PC-3 (cell line): ENCODE data around the gene ITGA4. TPM values are rescaled to one million over a fixed set of nuclear protein-coding genes. Genes with fewer than 3 reads are reported as not detected.

Source experiments
- ATAC-seq: fragments of 200-7000 bp; cut with Tn5 transposase; 2 replicates; pipeline ENCODE4 v1.9.1; 2020; ENCODE audit warnings: mild to moderate bottlenecking, moderate library complexity
- BruUV-seq: library from RNA; stranded (reverse); fragments of 400-500 nt; replicated peaks from 2 replicates; lab custom pipeline; 2021; lab: Mats Ljungman, UMichigan
- CTCF ChIA-PET: fragments of 300-600 bp; sonication (Branson Sonifier 250); formaldehyde crosslinking; loops from one replicate; lab custom pipeline; 2022; ENCODE audit warnings: antibody characterized with exemption; lab: Charles Lee
- POLR2A ChIA-PET: fragments of 300-600 bp; sonication (Branson Sonifier 250); formaldehyde crosslinking; loops from one replicate; lab custom pipeline; 2022; ENCODE audit warnings: antibody characterized with exemption; ENCODE audit not compliant: unreplicated experiment; lab: Charles Lee
- DNase-seq: peaks from one replicate; pipeline ENCODE4 v3.0.0-alpha.2; 2015
- H2AFZ ChIP-seq: fragments of 300-600 bp; sonication (generic); 2 replicates; pipeline ENCODE4 v1.6.0; 2016; ENCODE audit warnings: antibody characterized with exemption, low read length
- H3F3A ChIP-seq: fragments of 300-600 bp; sonication (generic); one replicate; pipeline ENCODE4 v1.6.0; 2017; ENCODE audit warnings: antibody characterized with exemption, low read length, control low read depth, mild to moderate bottlenecking; ENCODE audit not compliant: unreplicated experiment
- H3K27ac ChIP-seq: fragments of 300-600 bp; sonication (generic); 2 replicates; pipeline ENCODE4 v1.5.1; 2016; ENCODE audit warnings: mild to moderate bottlenecking, low read length
- H3K27me3 ChIP-seq: fragments of 300-600 bp; sonication (generic); 2 replicates; pipeline ENCODE4 v1.6.1; 2016; ENCODE audit warnings: low read length, mixed read lengths
- H3K36me3 ChIP-seq: fragments of 300-600 bp; sonication (generic); 2 replicates; pipeline ENCODE4 v1.6.1; 2016; ENCODE audit warnings: low read depth, mixed run types, low read length, mixed read lengths
- H3K4me1 ChIP-seq: fragments of 300-600 bp; sonication (generic); 2 replicates; pipeline ENCODE4 v1.5.1; 2016; ENCODE audit warnings: low read length; ENCODE audit not compliant: insufficient read depth
- H3K4me2 ChIP-seq: fragments of 300-600 bp; sonication (generic); 2 replicates; pipeline ENCODE4 v1.6.0; 2016; ENCODE audit warnings: low read length
- H3K4me3 ChIP-seq: fragments of 300-600 bp; sonication (generic); 2 replicates; pipeline ENCODE4 v1.5.1; 2016; ENCODE audit warnings: mild to moderate bottlenecking, low read length, mixed read lengths
- H3K79me2 ChIP-seq: fragments of 300-600 bp; sonication (generic); 2 replicates; pipeline ENCODE4 v1.6.1; 2017; ENCODE audit warnings: low read length, mixed read lengths
- H3K9ac ChIP-seq: fragments of 300-600 bp; sonication (generic); 2 replicates; pipeline ENCODE4 v1.6.0; 2016; ENCODE audit warnings: mild to moderate bottlenecking, low read length
- H3K9me2 ChIP-seq: fragments of 300-600 bp; sonication (generic); replicated peaks from 2 replicates; pipeline ENCODE4 v1.6.1; 2016; ENCODE audit warnings: mixed run types, low read length, mixed read lengths
- H3K9me3 ChIP-seq: fragments of 300-600 bp; sonication (generic); 2 replicates; pipeline ENCODE4 v1.6.1; 2016; ENCODE audit warnings: low read length, mixed read lengths
- H4K20me1 ChIP-seq: fragments of 300-600 bp; sonication (generic); 2 replicates; pipeline ENCODE4 v1.6.1; 2016; ENCODE audit warnings: low read length, mixed read lengths
- EZH2 ChIP-seq: fragments of 300-600 bp; sonication (generic); IDR thresholded peaks from one replicate; pipeline ENCODE4 v1.6.1; 2017; ENCODE audit warnings: antibody characterized with exemption, mild to moderate bottlenecking, low read length; ENCODE audit not compliant: unreplicated experiment
- EZH2phosphoT487 ChIP-seq: fragments of 300-600 bp; sonication (generic); IDR thresholded peaks from 2 replicates; pipeline ENCODE4 v1.6.1; 2018; ENCODE audit warnings: mild to moderate bottlenecking, antibody characterized with exemption, low read length, borderline replicate concordance
- intact Hi-C: fragments of 100-400 bp; cut with micrococcal nuclease; formaldehyde crosslinking; loops from 2 replicates; pipeline ENCODE4 v1.9.0; 2023
- total RNA-seq: library from RNA; depleted of rRNA; stranded (reverse); fragments of >200 nt; gene quantifications from 2 replicates; pipeline ENCODE4 v1.2.3, GENCODE V29; 2014
- TF ChIP-seq, protein P1 (sequence below): fragments of 300-600 bp; sonication (generic); conservative IDR thresholded peaks from 2 replicates; pipeline ENCODE4 v1.5.1; 2017; ENCODE audit warnings: antibody characterized with exemption, low read depth, mild to moderate bottlenecking, low read length

ITGA4 gene
- total RNA-seq, 1 experiment from 2014 or later = 1.0 TPM

DNA sequence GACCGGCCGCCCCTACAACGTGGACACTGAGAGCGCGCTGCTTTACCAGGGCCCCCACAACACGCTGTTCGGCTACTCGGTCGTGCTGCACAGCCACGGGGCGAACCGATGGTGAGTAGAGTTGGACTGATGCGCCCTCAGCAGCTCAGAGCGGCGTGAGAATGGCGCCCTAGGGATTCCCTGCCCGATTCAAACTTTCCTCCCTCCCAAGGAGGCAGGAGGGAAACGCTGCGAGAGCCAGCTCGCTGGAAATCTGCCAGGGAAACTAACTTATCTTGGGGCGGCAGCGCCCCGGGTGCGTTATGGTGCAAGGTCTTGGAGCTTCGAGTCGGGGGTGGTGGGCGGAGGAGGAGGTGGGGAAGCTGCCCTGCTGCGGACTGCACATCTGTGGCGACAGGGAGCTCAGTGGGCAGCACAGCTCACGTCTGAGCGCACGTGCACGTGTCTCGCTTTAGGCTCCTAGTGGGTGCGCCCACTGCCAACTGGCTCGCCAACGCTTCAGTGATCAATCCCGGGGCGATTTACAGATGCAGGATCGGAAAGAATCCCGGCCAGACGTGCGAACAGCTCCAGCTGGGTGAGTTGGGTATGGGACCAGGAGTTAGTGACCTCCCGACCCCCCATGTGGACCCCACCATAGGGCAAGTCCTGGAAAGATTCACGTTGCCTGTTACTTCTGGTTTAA is 697 bp downstream of the ITGA4 start:
- H4K20me1 ChIP-seq = no peaks in the 10 kb centered on the region
- CTCF ChIA-PET = no interaction called here
- H3K4me3 ChIP-seq = peak overlapping the region; percentile 69
- no peaks in the 10 kb centered on the region for H3K9me3 ChIP-seq
- no peaks in the 10 kb centered on the region for H3K4me1 ChIP-seq
- no peaks in the 10 kb centered on the region for H3K27me3 ChIP-seq
- DNase-seq (no peak), ATAC-seq (no peak)
- H3K9me2 ChIP-seq = no peaks in the 10 kb centered on the region
- no peak overlapping the region for H3K27ac ChIP-seq
- H3F3A ChIP-seq = no peaks in the 10 kb centered on the region
- H3K36me3 ChIP-seq = no peaks in the 10 kb centered on the region
- intact Hi-C loops = loop anchor here (2.0 kb wide), 1 partner anchor 353 kb away; no protein-coding TSS in a partner anchor
- no TSS peak for BruUV-seq
- H2AFZ ChIP-seq = peak overlapping the region; percentile 91
- no peak overlapping the region for H3K9ac ChIP-seq
- H3K4me2 ChIP-seq = peak overlapping the region; percentile 89
- no peaks in the 10 kb centered on the region for H3K79me2 ChIP-seq
- TF ChIP-seq EZH2phosphoT487 = no peak
- TF ChIP-seq EZH2 = no peak
- TF ChIP-seq, protein P1, sequence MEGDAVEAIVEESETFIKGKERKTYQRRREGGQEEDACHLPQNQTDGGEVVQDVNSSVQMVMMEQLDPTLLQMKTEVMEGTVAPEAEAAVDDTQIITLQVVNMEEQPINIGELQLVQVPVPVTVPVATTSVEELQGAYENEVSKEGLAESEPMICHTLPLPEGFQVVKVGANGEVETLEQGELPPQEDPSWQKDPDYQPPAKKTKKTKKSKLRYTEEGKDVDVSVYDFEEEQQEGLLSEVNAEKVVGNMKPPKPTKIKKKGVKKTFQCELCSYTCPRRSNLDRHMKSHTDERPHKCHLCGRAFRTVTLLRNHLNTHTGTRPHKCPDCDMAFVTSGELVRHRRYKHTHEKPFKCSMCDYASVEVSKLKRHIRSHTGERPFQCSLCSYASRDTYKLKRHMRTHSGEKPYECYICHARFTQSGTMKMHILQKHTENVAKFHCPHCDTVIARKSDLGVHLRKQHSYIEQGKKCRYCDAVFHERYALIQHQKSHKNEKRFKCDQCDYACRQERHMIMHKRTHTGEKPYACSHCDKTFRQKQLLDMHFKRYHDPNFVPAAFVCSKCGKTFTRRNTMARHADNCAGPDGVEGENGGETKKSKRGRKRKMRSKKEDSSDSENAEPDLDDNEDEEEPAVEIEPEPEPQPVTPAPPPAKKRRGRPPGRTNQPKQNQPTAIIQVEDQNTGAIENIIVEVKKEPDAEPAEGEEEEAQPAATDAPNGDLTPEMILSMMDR = no peak
- POLR2A ChIA-PET = no interaction called here

DNA sequence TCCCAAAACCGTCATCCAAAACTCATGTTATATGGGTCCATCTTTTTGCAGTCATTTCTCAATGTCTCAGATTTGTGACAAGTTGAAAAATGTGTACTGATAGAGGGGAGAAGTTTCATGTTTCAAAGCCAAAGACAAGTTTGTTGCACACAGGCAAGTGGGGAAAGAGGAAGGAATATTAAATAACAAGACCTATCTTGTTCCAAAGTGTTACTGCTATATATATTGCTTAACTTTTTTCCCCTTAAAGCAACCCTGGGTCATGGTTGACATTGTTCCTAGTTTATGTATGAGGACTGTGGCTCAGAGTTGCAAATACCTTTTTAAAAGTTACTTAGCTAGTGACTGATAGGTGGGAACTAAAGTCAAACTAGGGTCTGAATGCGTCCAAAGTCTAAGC is 1.7 kb downstream of the ITGA4 start:
- H3K27me3 ChIP-seq = no peaks in the 10 kb centered on the region
- no peaks in the 10 kb centered on the region for H4K20me1 ChIP-seq
- ATAC-seq = no peak
- POLR2A ChIA-PET = no interaction called here
- no peak overlapping the region for H3K9ac ChIP-seq
- H2AFZ ChIP-seq = no peak overlapping the region
- no peak overlapping the region for H3K4me2 ChIP-seq
- H3K79me2 ChIP-seq = no peaks in the 10 kb centered on the region
- no peaks in the 10 kb centered on the region for H3K4me1 ChIP-seq
- no peaks in the 10 kb centered on the region for H3K9me3 ChIP-seq
- H3K27ac ChIP-seq = no peak overlapping the region
- DNase-seq = no peak
- H3K4me3 ChIP-seq = no peak overlapping the region
- no peaks in the 10 kb centered on the region for H3F3A ChIP-seq
- CTCF ChIA-PET = no interaction called here
- intact Hi-C loops = no loop called here
- TF ChIP-seq, protein P1 = no peak
- TF ChIP-seq EZH2 (no peak), EZH2phosphoT487 (no peak)
- H3K36me3 ChIP-seq = no peaks in the 10 kb centered on the region
- no peaks in the 10 kb centered on the region for H3K9me2 ChIP-seq
- BruUV-seq = no TSS peak

DNA sequence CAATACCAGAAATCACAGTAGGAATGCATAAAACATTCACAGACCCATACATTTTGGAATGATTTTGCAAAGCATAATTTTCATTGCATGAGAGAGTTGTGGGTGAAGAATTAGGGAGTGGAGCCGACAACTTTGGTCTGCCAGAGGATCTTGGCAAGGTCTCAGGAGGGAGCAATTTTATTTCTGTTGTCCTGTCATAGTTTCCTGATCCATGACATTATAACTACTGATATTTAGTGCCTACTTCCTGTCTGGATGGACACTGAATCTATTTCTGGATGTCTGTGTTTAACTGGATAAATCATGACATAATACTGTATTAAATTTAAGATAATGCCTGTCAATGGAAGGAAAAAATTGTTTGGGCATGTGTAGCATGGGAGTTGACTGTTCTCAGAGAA is 2.4 kb downstream of the ITGA4 start:
- H2AFZ ChIP-seq = no peak overlapping the region
- no peaks in the 10 kb centered on the region for H3K79me2 ChIP-seq
- H3K4me2 ChIP-seq = no peak overlapping the region
- H3K36me3 ChIP-seq = no peaks in the 10 kb centered on the region
- ChIA-PET CTCF (no interaction called here), POLR2A (no interaction called here)
- no peak for ATAC-seq
- H4K20me1 ChIP-seq = no peaks in the 10 kb centered on the region
- H3K27ac ChIP-seq = no peak overlapping the region
- DNase-seq = no peak
- no peak overlapping the region for H3K9ac ChIP-seq
- no peaks in the 10 kb centered on the region for H3K27me3 ChIP-seq
- H3K9me2 ChIP-seq = no peaks in the 10 kb centered on the region
- TF ChIP-seq, protein P1 = no peak
- no peak for TF ChIP-seq EZH2phosphoT487
- TF ChIP-seq EZH2 = no peak
- H3F3A ChIP-seq = no peaks in the 10 kb centered on the region
- H3K4me3 ChIP-seq = no peak overlapping the region
- no TSS peak for BruUV-seq
- H3K9me3 ChIP-seq = no peaks in the 10 kb centered on the region
- intact Hi-C loops = loop anchor here (10.0 kb wide), 2 partner anchors 255 to 285 kb away; no protein-coding TSS in a partner anchor
- H3K4me1 ChIP-seq = no peaks in the 10 kb centered on the region
